OCI-LY3 (cell line): ENCODE measurements around the gene MTERF2.

Experiments
- H2AFZ ChIP-seq: fragments of 200-600, 300-600 bp; shearing (Covaris generic); 2 replicates; pipeline ENCODE4 v1.6.0; 2014; ENCODE audit warnings: antibody characterized with exemption, low read depth, low read length
- H3K27ac ChIP-seq: fragments of 200-600, 300-600 bp; sonication (generic); 2 replicates; pipeline ENCODE4 v1.5.1; 2014; ENCODE audit warnings: mild to moderate bottlenecking, low read length, moderate library complexity, mixed read lengths
- H3K27me3 ChIP-seq: fragments of 200-600, 300-600 bp; sonication (generic); 2 replicates; pipeline ENCODE4 v1.6.1; 2014; ENCODE audit warnings: low read depth, low read length, mixed read lengths
- H3K36me3 ChIP-seq: fragments of 200-600, 300-600 bp; sonication (generic); replicated peaks from 2 replicates; pipeline ENCODE3; 2014; ENCODE audit warnings: low read depth, low read length, mixed read lengths
- H3K4me1 ChIP-seq: fragments of 300-600, 200-600 bp; sonication (generic); 2 replicates; pipeline ENCODE4 v1.6.1; 2014; ENCODE audit warnings: low read length, mixed read lengths
- H3K4me2 ChIP-seq: fragments of 200-600, 300-600 bp; sonication (generic); 2 replicates; pipeline ENCODE4 v1.6.1; 2014; ENCODE audit warnings: low read length, mixed read lengths
- H3K4me3 ChIP-seq: fragments of 300-600, 200-600 bp; sonication (generic); 2 replicates; pipeline ENCODE4 v1.5.1; 2014; ENCODE audit warnings: antibody characterized with exemption, mild to moderate bottlenecking, low read length, moderate library complexity
- H3K79me2 ChIP-seq: fragments of 300-600, 200-600 bp; shearing (Covaris generic); 2 replicates; pipeline ENCODE4 v1.6.1; 2014; ENCODE audit warnings: mild to moderate bottlenecking, low read length, mixed read lengths
- H3K9ac ChIP-seq: fragments of 300-600, 200-600 bp; shearing (Covaris generic); 2 replicates; pipeline ENCODE4 v1.6.0; 2014; ENCODE audit warnings: mild to moderate bottlenecking, low read length, moderate library complexity
- H3K9me3 ChIP-seq: fragments of 200-600, 300-600 bp; shearing (Covaris generic); 2 replicates; pipeline ENCODE4 v1.6.1; 2014; ENCODE audit warnings: low read length, mixed read lengths; ENCODE audit not compliant: insufficient read depth
- H4K20me1 ChIP-seq: fragments of 200-600, 300-600 bp; sonication (generic); 2 replicates; pipeline ENCODE4 v1.6.1; 2016; ENCODE audit warnings: low read length, mixed read lengths; ENCODE audit not compliant: insufficient read depth
- EZH2phosphoT487 ChIP-seq: fragments of 200-600 bp; shearing (Covaris generic); IDR thresholded peaks from 2 replicates; pipeline ENCODE4 v1.6.1; 2018; ENCODE audit warnings: antibody characterized with exemption, mixed run types, low read depth
- TF ChIP-seq, protein P1 (sequence below): fragments of 200-600, 300-600 bp; sonication (generic); IDR thresholded peaks from 2 replicates; pipeline ENCODE4 v1.5.1; 2014; ENCODE audit warnings: antibody characterized with exemption, low read length, low read depth

Gene MTERF2

DNA sequence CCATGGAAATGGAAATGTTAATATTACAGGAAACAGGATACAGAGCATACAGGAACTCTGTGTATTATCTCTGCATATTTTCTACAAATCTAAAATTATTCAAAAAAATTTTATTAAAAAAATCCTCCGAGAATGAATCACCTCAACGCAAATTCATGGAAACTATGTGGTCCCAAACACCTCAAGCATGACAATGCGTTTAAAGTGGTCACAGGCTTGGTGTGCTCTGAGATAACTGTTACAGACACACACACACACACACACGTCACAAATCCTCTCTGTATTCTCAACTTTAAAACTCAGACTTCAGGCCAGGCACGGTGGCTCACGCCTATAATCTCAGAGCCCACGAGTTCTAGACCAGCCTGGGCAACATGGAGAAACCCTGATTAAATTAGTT, 45.3 kb upstream of the MTERF2 start:
- Histone ChIP-seq H4K20me1 (no peaks in the 10 kb centered on the region), H2AFZ (no peak overlapping the region), H3K36me3 (no peaks in the 10 kb centered on the region), H3K27me3 (no peaks in the 10 kb centered on the region), H3K4me1 (no peaks in the 10 kb centered on the region), H3K4me2 (no peak overlapping the region), H3K9me3 (no peaks in the 10 kb centered on the region), H3K9ac (no peak overlapping the region), H3K79me2 (no peaks in the 10 kb centered on the region), H3K27ac (no peak overlapping the region), H3K4me3 (no peak overlapping the region)
- no peak for TF ChIP-seq EZH2phosphoT487
- TF ChIP-seq, protein P1, sequence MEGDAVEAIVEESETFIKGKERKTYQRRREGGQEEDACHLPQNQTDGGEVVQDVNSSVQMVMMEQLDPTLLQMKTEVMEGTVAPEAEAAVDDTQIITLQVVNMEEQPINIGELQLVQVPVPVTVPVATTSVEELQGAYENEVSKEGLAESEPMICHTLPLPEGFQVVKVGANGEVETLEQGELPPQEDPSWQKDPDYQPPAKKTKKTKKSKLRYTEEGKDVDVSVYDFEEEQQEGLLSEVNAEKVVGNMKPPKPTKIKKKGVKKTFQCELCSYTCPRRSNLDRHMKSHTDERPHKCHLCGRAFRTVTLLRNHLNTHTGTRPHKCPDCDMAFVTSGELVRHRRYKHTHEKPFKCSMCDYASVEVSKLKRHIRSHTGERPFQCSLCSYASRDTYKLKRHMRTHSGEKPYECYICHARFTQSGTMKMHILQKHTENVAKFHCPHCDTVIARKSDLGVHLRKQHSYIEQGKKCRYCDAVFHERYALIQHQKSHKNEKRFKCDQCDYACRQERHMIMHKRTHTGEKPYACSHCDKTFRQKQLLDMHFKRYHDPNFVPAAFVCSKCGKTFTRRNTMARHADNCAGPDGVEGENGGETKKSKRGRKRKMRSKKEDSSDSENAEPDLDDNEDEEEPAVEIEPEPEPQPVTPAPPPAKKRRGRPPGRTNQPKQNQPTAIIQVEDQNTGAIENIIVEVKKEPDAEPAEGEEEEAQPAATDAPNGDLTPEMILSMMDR: no peak

DNA sequence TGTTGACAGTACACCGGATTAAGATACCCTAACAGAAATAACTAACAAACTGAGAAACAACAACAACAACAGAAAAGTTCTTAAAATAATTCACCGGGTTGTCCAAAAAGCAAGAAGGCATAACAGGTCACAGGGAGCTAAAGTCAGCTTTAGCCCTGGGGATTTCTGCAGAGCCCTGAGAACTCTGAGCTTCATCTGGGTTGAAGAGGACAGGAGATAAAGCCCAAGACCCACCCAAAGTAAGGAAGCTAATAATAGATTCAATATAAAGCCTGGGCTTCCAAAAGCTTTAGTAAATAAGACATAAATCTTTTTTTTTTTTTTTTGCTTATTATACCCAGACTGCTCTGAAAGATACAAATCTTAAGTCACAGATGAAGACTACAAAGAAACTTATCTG, 44.1 kb upstream of the MTERF2 start:
- no peaks in the 10 kb centered on the region for H4K20me1 ChIP-seq
- no peaks in the 10 kb centered on the region for H3K27me3 ChIP-seq
- H2AFZ ChIP-seq: no peak overlapping the region
- no peak overlapping the region for H3K4me2 ChIP-seq
- H3K9ac ChIP-seq: no peak overlapping the region
- H3K27ac ChIP-seq: no peak overlapping the region
- no peak overlapping the region for H3K4me3 ChIP-seq
- H3K4me1 ChIP-seq: no peaks in the 10 kb centered on the region
- no peaks in the 10 kb centered on the region for H3K9me3 ChIP-seq
- no peaks in the 10 kb centered on the region for H3K36me3 ChIP-seq
- H3K79me2 ChIP-seq: no peaks in the 10 kb centered on the region
- TF ChIP-seq, protein P1: no peak
- no peak for TF ChIP-seq EZH2phosphoT487

DNA sequence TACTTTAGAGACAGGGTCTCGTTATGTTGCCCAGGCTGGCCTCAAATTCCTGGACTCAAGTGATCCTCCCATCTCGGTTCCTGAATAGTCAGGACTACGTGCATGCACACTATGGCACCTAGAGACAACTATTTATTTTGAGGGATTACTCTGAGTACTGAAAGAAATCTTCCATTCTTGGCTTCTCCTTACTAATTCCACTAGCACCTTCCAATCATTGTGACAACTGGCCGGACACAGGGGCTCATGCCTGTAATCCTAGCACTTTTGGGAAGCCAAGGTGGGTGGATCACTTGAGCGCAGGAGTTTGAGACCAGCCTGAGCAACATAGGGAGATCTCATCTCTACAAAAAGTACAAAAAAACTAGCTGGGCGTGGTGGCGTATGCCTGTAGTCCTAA, 42.1 kb upstream of the MTERF2 start:
- TF ChIP-seq EZH2phosphoT487: no peak
- TF ChIP-seq, protein P1: no peak
- Histone ChIP-seq H3K36me3 (no peaks in the 10 kb centered on the region), H3K4me3 (no peak overlapping the region), H3K79me2 (no peaks in the 10 kb centered on the region), H3K9me3 (no peaks in the 10 kb centered on the region), H4K20me1 (no peaks in the 10 kb centered on the region), H3K27ac (no peak overlapping the region), H3K27me3 (no peaks in the 10 kb centered on the region), H3K4me1 (no peaks in the 10 kb centered on the region), H2AFZ (no peak overlapping the region), H3K4me2 (no peak overlapping the region), H3K9ac (no peak overlapping the region)

DNA sequence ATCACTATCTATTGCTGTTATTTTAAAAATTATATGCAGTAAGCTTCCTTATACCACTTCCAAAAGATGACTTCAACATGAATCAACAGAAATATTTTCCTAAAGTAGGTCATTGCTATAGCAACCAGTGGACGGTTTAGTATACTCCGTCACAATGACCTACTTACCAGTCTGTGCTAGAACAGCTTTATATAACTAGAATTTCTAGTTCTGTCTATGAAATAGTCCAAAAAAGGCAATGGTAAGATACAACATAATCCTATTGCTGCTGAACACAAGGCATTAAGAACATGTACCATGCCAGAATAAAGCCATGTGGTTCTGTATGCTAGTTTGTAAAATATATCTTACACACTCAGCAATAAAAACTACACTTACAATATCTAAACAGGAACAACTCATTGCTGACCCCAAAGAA, 40.7 kb upstream of the MTERF2 start:
- Histone ChIP-seq H3K4me2 (no peak overlapping the region), H3K27me3 (peaks cover 3% of the 10 kb centered on the region), H3K4me3 (no peak overlapping the region), H3K27ac (no peak overlapping the region), H3K9ac (no peak overlapping the region), H3K36me3 (no peaks in the 10 kb centered on the region), H2AFZ (no peak overlapping the region), H4K20me1 (no peaks in the 10 kb centered on the region), H3K4me1 (no peaks in the 10 kb centered on the region), H3K9me3 (no peaks in the 10 kb centered on the region), H3K79me2 (no peaks in the 10 kb centered on the region)
- no peak for TF ChIP-seq EZH2phosphoT487
- TF ChIP-seq, protein P1: no peak
